HL-60/S4 treated with phorbol 12-myristate 13-acetate at 8.2 ng/mL for 4 days and 3 days (cell line): ENCODE measurements around the gene NEURL2.
"Not testable (repeated sequence)": the region's sequence is repeated elsewhere in the genome, so short reads cannot be mapped to it uniquely, and the experiment has no call there.

ENCODE experiments used
- in situ Hi-C: fragments of 300-500 bp; cut with MboI; formaldehyde crosslinking; loops from 2 replicates; pipeline ENCODE4 v1.15.0; 2022; ENCODE audit warnings: low sequenced_read_pairs

NEURL2 gene

DNA sequence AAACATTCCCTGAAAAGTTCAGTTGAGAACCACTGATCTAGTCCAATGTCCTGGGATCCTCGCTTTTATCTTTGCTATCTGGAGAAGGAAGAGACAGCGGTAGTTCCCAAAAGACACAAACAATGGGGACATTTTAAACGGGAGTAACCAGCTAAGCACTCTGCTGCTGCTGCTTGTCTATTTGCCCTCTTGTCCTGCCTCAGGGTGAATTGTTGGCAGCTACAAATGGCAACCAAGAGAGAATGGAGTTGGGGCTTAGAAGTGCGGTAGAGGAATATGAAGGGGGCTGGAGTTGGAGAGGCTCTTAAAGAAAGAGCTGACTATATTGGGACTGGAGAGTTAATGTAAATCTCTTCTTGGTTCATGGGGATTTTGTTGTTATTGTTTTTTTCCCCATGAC is 16.4 kb downstream of the NEURL2 start:
- in situ Hi-C loops, result no loop called here

DNA sequence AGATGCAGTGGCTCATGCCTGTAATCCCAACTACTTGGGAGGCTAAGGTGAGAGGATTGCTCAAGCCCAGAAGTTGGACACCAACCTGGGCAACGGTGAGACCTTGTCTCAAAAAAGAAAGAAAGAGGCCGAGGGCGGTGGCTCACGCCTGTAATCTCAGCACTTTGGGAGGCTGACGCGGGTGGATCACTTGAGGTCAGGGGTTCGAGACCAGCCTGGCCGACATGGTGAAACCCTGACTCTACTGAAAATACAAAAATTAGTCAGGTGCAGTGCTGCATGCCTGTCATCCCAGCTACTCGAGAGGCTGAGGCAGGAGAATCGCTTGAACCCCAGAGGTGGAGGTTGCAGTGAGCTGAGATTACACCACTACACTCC is 16.9 kb downstream of the NEURL2 start:
- in situ Hi-C loops, result not testable (repeated sequence)

DNA sequence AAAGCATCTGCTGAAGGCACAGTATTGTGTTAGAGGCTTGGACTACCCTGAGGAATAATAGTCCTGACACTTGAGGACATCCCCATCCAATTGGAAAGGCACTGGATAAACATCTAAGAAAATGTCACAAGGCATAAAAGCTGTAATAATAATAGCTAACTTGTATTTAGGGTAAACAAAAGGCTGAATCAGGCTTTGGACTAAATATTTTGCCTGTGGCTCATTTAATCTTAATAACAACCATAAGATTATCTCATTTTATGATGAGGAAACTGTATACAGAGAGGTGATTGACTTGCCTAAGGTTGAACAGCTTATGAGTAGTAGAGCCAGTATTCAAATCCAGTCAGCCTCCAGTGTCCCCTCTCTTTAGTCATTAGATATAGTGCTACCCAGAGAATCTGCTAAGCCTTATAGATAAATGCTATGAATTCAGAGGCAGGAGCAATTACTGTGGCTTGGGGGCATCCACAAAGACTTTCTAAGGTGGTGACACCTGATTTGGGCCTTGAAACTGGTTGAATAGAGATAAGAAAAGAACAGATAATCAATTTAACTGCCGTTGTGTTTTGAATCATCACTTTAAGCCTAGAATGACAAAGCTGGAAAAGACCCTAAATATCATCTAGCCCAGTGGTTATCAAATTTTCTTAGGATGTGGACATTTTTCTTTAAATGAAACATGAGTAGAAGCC is 17.5 kb downstream of the NEURL2 start:
- in situ Hi-C loops, result no loop called here

DNA sequence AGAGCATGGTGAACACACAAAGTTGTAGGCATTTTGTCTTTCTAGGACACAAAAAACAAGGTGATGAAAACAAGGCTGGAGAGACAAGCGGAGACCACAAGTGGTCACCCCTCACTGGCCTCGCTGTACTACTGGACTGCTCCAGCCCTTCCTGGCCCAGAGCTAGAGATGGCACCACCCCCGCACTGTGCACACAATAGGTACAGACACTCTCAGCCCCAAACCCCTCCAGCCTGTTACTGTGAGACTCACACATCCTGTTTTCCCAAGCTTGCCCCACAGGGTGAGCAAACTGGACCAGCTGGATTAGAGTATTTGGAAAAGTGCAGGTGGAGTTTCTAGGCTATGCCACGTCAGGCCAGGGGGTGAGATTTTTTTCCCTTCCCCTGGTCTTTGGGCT is 18.4 kb downstream of the NEURL2 start:
- in situ Hi-C loops, result no loop called here

DNA sequence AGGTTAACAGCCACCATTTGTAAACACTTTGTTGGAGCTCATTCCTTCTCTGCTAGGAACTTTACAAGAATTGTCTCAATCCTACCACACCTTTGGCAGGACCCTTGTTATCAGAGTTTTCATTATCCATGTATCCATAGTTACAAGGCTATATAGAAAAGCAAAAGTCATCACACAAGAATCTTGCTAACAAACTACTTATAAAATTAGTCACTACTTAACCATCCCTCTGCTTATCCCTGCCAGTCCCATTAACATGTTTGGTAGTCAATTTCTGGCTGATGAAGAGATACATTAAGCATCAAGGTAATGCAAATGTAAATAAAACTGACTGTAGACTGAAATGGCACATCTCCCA is 23.2 kb downstream of the NEURL2 start:
- in situ Hi-C loops, result no loop called here

DNA sequence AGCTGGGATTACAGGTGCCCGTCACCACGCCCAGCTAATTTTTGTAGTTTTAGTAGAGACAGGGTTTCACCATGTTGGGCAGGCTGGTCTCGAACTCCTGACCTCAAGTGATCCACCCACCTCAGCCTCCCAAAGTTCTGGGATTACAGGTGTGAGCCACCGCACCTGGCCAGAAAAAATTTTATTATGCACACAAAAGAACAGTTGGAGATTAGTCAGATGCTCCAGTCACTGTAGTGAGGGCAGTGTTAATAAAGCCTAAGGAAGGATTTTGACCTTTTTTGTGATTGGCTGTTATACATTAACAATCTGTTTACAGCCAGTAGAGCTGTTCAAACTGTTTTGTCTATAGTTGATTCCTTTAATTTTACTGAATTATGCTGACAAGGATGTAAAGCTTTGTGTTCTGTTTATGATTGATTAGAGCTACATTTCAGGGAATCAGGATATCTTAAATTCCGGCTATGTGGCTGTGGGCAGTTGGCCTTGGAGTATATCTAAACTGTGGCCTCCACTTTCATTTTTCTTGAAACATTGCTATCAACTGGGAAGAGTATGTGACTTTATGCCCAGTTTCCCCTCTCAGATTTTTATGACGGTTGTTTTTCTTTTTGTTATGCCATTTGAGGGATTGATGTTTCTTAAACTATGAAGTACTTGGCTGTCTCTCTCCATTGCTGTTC is 23.7 kb downstream of the NEURL2 start:
- in situ Hi-C loops, result no loop called here

DNA sequence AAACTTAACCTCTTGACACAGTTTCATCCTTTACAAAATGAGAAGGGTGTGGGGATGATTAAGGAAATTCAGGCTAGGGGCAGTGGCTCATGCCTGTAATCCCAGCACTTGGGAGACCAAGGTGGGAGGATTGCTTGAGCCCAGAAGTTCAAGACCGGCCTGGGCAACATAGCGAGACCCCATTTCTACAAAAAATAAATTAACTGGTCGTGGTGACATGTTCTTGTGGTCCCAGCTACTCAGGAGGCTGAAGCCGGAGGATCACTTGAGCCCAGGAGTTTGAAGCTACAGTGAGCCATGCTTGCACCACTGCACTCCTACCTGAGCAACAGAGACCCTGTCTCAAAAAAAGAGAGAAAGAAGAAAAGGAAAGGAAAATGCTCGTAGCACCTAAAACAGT is 24.6 kb downstream of the NEURL2 start:
- in situ Hi-C loops, result no loop called here

DNA sequence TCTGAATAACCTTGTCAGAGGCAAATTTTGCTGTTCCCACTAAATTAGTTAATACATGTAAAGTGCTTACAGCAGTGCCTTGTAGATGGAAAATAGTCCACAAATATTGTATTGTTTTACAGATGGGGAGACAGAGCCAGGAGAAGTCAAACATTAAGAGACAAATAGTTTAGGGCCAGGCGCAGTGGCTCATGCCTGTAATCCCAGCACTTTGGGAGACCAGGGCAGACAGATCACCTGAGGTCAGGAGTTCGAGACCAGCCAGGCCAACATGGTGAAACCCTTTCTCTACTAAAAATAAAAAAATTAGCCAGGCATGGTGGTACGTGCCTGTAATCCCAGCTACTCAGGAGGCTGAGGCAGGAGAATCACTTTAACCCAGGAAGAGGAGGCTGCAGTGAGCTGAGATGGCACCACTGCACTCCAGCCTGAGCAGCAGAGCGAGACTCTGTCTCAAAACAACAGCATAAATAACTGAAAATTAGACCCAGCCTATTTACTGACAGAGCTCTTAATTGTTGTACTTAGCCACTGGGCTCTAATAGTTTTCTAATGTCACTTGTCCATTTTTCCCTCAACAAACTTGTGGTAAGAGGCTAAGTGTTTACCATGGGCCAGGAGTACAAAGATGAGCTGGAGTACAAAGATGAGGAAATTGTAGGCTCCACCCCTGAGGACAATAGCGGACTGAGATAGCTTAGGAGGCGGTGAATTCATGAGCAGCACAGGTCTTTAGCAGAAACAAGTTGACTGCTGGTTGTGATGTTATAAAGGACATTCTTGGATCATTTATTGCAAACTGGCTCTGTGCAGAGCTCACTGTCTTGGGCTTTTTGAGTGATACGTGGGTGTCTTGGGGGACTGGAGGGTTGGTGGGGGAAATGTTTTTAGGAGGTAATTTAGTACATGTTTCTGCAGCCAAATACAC is 27.2 kb downstream of the NEURL2 start:
- in situ Hi-C loops, result no loop called here

DNA sequence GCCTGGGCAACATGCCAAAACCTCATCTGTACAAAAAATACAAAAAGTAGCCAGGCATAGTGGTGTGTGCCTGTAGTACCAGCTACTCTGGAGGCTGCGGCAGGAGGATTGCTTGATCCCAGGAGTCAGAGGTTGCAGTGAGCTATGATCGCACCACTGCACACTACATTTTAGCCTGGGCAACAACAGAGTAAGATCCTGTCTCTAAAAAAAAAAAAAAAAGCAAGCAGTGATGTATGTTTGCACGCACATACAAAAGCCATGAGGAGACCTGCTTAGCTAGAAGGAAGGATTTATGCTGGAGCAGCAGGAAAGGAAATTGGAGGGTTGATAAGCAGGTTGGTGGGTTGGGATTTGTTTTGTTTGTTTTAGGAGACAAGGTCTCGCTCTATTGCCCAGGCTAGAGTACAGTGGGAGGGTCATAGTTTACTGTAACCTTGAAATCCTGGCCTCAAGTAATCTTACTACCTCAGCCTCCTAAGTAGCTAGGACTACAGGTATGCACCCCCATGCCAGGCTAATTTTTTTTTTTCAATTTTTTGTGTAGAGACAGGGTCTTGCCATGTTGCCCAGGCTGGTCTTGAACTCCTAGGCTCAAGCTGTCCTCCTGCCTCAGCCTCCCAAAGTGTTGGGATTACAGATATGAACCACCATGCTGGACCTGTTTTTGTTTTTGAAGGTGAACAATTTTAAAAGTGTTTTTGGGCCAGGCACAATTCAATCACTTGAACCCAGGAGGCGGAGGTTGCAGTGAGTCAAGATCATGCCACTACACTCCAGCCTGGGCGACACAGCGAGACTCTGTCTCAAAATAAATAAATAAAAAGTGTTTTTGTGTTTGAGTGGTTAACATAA is 29.6 kb downstream of the NEURL2 start:
- in situ Hi-C loops, result no loop called here

DNA sequence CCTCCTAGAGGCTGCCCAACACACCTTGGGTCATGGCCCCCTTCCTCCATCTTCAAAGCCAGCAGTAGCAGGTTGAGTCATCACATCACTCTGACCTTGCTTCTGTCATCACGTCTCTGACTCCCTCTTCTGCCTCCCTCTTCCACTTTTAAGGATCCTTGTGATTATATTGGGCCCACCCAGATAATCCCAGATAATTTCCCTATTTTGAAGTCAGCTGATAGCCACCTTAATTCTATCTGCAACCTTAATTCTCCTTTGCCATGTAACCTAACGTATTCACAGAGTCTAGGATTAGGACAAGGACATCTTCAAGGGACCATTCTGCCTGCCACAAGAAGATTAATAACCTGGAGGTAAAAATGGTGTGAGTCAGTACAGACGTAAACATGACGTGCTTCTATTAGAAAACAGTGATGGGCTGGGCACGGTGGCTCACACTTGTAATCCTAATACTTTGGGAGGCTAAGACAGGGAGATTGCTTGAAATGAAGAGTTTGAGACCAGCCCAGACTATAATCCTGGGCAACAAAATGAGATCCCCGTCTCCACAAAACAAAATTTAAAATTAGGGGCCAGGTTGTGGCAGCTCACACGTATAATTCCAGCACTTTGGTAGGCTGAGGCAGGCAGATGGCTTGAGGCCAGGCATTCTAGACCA is 30.3 kb downstream of the NEURL2 start:
- in situ Hi-C loops, result no loop called here

DNA sequence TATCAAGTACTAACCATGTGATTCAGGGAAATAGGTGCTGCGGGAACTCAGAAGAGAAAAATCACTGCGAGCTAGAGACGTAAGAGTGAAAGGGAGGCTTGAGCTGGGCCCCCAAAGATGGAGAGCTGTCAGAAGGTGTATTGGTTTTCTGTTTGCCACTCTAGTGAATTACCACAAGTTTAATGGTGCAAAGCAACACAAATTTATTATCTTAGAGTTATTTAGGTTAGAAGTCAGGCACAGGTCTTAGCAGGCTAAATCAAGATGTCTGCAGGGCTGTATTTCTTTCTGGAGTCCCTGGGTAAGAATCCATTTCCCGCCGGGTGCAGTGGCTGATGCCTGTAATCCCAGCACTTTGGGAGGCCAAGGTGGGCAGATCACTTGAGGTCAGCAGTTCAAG is 31.1 kb downstream of the NEURL2 start:
- in situ Hi-C loops, result no loop called here

DNA sequence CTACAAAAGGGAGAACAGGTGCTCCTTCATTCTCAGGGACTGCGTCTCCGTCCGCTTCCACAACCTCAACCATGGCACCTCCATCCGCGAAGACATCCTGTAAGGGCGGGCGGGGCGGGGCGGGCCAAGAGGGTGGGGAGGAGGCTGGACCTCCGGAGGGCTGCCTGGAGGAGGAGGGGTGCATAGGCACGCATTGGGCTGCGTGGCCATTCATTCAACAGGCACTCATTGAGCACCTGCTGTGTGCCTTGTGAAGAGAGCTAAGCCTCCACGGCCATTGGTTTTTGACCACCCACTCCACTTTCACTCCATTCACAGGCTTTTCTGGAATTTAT is 33.2 kb downstream of the NEURL2 start:
- in situ Hi-C loops, result no loop called here

DNA sequence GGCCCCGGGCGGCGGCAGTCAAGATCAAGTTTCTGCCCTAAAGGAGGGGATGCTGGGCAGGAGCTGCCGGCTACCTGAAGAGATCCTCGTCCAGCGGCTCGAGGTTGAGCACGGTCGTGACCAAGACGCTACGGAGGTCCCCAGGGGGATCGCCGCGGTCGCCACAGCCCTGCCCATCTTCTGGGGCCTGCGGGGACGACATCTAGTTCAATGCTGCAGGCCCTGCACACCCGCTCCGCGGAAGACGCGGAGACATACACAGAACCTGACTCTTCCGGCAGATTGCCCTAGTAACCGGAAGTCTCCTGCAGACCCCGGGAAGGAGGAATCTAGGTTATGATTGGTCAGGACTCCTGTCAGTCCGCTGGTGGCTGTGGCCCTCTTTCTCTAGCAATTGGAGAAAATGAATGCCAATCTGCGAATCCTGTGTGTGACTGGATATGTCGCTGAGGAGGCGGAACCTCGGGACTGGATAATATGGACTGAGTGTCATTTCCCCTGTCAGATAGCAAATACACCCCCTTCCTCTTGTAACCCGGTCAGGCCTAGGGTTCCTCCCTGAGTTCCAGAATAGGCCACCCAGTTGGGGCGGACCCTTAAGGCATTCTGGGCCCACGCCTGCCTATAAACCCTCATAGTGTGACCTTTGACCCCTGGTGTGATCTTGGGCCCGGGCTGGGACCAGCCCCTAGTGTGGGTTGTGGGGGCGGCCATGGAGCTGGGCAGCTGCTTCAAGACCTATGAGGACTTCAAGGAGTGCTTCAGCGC is 33.7 kb downstream of the NEURL2 start, which contains the start of the genes ACOT8 and ZSWIM3:
Gene ACOT8 (minus strand): TSS at position 279 of the 768 bp plus-strand sequence. CDS start 77 bp downstream, at position 202.
Gene ZSWIM3 (plus strand): TSS at position 501 of the 768 bp plus-strand sequence. CDS start 212 bp downstream, at position 713.
- in situ Hi-C loops, result no loop called here

DNA sequence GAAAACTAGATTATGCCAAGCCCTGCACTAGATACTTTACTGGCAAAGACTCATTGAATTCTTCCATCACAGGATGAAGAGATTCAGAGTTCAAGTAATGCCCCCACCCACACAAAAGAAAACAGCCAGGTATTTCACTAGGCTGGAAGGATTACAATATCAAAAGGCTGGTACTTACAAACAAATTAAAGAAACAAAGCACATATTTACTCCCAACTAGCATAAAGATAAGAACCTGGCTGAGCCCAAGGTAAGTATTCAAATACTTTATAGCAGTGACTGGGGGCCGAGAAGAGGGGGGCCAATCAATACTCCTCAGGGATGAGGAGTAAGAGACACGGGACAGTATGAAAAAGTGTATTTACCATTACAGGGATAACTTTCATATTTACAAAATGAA is 37.5 kb downstream of the NEURL2 start:
- in situ Hi-C loops, result no loop called here

DNA sequence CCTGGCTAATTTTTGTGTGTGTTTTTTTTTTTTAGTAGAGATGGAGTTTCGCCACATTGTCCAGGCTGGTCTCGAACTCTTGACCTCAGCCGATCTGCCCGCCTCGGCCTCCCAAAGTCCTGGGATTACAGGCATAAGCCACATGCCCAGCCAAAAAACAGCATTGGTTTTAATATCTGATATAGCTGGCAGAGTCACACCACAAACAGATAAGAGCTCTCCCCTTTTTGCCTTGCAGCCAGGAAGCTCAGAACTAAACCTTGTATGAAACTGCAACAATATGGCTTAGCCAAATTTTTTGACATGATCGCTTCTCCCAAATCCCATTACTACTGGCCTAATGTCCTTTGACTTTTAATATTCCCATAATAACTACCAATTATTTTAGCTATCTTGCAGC is 38.7 kb downstream of the NEURL2 start:
- in situ Hi-C loops, result no loop called here

DNA sequence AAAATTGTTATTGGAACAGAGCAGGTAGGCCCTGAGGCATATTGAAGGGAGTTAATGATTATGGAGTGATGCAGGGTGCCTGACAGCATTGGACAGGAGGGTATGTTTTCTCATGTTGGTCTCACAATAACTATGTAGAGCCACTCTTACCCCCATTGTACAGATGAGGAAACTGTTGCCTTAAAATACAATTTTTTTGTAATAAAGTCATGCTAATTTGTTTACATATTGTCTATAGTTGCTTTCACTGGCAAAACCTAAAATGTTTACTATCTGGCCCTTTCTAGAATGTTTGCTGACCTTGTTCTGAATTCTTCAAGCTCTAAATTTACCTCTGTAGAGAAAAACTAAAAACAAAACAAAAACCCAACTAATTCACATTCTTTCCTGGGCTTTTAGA is 39.5 kb downstream of the NEURL2 start:
- in situ Hi-C loops, result no loop called here

DNA sequence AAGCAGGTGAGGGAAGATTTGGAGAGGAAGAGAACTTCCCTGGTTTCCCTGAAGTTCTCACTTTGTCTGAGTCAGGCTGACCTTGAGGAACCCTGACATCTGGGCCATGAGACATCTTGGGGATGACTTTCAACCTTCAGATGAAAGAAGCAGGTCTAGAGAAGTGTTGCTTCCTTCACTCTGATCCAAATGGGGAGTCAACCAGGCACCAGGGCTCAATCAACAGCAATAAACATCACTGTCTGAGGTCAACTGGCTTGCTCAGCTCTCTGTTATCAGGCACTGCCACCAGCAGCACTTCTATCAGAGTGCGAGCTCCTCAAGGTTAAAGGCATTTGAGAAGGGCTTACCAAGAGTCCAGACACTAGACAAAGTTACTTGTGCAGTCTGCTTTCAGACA is 40.1 kb downstream of the NEURL2 start:
- in situ Hi-C loops, result no loop called here

DNA sequence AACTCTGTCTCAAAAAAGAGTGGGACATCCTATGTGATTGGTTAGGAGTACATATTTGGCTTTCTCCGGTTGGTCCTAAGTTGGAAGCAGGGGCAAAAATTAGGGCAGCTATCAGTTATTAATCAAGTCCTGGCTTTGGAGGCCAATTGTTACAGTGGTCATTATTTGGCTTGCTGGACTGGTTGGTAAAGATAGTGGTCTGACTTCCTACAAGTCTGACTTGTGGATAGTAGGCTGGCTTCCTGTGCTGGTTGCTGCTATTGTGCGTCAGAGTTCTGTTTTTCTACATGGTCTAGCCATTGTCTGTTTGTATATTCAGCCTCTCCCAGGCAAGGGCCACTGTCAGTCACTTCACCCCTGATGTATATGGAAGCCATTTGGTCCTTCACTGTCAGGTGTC is 40.8 kb downstream of the NEURL2 start:
- in situ Hi-C loops, result no loop called here

DNA sequence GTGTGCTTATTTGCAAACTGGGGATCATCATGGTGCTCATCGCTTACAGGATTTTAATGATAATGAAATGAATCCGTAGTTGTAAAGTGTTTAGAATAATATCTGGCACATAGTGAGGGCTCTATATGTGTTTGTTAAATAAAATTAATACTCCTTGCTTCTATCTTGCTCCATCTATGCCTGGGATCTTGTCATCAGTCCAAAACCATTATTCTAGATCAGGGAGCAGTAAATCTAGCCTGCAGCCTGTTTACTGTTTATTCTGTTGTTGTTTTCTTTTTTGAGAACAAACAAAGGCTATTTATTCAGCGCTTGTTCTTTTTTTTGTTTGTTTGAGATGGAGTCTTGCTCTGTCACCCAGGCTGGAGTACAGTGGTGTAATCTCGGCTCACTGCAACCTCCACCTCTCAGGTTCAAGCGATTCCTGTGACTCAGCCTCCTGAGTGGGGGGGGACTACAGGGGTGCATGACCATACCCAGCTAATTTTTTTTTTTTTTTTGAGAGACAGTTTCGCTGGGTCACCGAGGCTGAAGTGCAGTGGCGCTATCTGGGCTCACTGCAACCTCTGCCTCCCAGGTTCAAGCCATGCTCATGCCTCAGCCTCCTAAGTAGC is 41.9 kb downstream of the NEURL2 start:
- in situ Hi-C loops, result no loop called here
